Adrenal gland (tissue), 12 donors: ENCODE data around the gene ERC1. TPM values are rescaled to one million over a fixed set of nuclear protein-coding genes. Genes with fewer than 3 reads are reported as not detected.

Source experiments
- DNase-seq, 7 donors: peaks; one replicate each; pipeline ENCODE4 v3.0.0-alpha.2; 2019 to 2020
- H3K27ac ChIP-seq, 5 donors: fragments of 200-600 bp; sonication (generic) in 4 of 5; 1 replicate in 3 of 5; 2 replicates in 2 of 5; pipeline versions ENCODE4 v1.5.1 to v1.8.0; 2016 to 2020; ENCODE audit warnings: mild to moderate bottlenecking in 1 of 5
- H3K27me3 ChIP-seq: fragments of 200-600 bp; 2 replicates; pipeline ENCODE4 v1.8.0; 2021
- H3K36me3 ChIP-seq, 2 donors: fragments of 200-600 bp; replicated peaks in 1 of 2; 1 replicate in 1 of 2; 2 replicates in 1 of 2; pipeline versions ENCODE4 v1.5.1 to v1.8.0; 2018 to 2022
- H3K4me1 ChIP-seq, 2 donors: fragments of 200-600 bp; replicated peaks in 1 of 2; 1 replicate in 1 of 2; 2 replicates in 1 of 2; pipeline versions ENCODE4 v1.5.1 to v1.8.0; 2018 to 2021
- H3K4me3 ChIP-seq, 4 donors: fragments of 200-600 bp; sonication (generic) in 3 of 4; one replicate each; pipeline ENCODE4 v1.5.1; 2016 to 2018
- H3K9me3 ChIP-seq, 3 donors: fragments of 200-600 bp; sonication (generic) in 1 of 3; replicated peaks in 1 of 3; 1 replicate in 2 of 3; 2 replicates in 1 of 3; pipeline versions ENCODE4 v1.5.1 to v1.8.0; 2016 to 2021
- POLR2A ChIP-seq, 2 donors: fragments of 450-650 bp; IDR thresholded peaks; one replicate each; pipeline ENCODE4 v1.6.1; 2017; ENCODE audit warnings: antibody characterized with exemption in 2 of 2, mild to moderate bottlenecking in 2 of 2, moderate library complexity in 1 of 2
- WGBS, 4 donors: extraction: QIAGEN DNeasy Blood & Tissue Kit in 2 of 4; methylation state at CpG; one replicate each; pipeline versions ENCODE4 v1.1.5 to v1.1.7; 2013 to 2017; 5-methylcytosine and 5-hydroxymethylcytosine counted together
- intact Hi-C, 2 donors: fragments of 100-400 bp; cut with DNase I; formaldehyde crosslinking; loops; one replicate each; pipeline versions ENCODE4 v1.14.1 to v1.15.0; 2022 to 2023
- polyA plus RNA-seq, 3 donors: library from polyadenylated mRNA; stranded (reverse); fragments of 200-250 nt in 2 of 3; fragments of 350-450 nt in 1 of 3; fragmentation: Illumina TruSeq in 1 of 3; extraction: RNeasy Lipid Tissue Mini Kit (QIAGEN cat#74804) in 1 of 3; gene quantifications; one replicate each; pipeline ENCODE4 v1.2.3, GENCODE V29; 2013 to 2014
- total RNA-seq, 9 donors: library from RNA; depleted of rRNA in 4 of 9; stranded (reverse); fragments of >200 nt in 4 of 9; fragments of 120-200 nt in 1 of 9; fragmentation: NEBNext Ultra II Directional in 1 of 9; extraction: Animal tissue kit (Norgen Biotek cat#: 25700) in 1 of 9; gene quantifications; one replicate each; pipeline versions ENCODE4 v1.1.0 to v1.2.4, GENCODE V29; 2013 to 2023
- TF ChIP-seq, protein P1 (sequence below), 6 experiments: fragments of 450-650 bp in 4 of 6; fragments of 200-600 bp in 2 of 6; sonication (generic) in 1 of 6; IDR thresholded peaks; 1 replicate in 5 of 6; 2 replicates in 1 of 6; pipeline versions ENCODE4 v1.5.1 to v1.8.0; 2016 to 2021; ENCODE audit warnings: antibody characterized with exemption in 6 of 6, mild to moderate bottlenecking in 2 of 6, moderate library complexity in 1 of 6
- donor health status: healthy with polysubstance abuse.
- donor health status: Bipolar disorder and iron deficiency.
- donor health status: DM: yes; HTN: yes; CAD: no.
- donor health status: DM: no; HTN: no; CAD: no.
- donor health status: DM: no; HTN: no; CAD: no.
- donor health status: DM: yes; HTN: yes; CAD: no.

Gene ERC1
- total and polyA plus RNA-seq, 12 donors: 4.1 to 79.5 (median 40.2) TPM

- Histone ChIP-seq H3K36me3 (no peaks in the 10 kb centered on the region), H3K27ac (no peak overlapping the region), H3K4me3 (no peak overlapping the region), H3K27me3 (no peaks in the 10 kb centered on the region), H3K4me1 (no peaks in the 10 kb centered on the region), H3K9me3 (no peaks in the 10 kb centered on the region)
- no peak for DNase-seq
- intact Hi-C loops: no loop called here
- WGBS, 4 donors: 93 to 99% (median 97%) methylated on average over 4 of the region's 4 CpGs
- TF ChIP-seq, protein P1, sequence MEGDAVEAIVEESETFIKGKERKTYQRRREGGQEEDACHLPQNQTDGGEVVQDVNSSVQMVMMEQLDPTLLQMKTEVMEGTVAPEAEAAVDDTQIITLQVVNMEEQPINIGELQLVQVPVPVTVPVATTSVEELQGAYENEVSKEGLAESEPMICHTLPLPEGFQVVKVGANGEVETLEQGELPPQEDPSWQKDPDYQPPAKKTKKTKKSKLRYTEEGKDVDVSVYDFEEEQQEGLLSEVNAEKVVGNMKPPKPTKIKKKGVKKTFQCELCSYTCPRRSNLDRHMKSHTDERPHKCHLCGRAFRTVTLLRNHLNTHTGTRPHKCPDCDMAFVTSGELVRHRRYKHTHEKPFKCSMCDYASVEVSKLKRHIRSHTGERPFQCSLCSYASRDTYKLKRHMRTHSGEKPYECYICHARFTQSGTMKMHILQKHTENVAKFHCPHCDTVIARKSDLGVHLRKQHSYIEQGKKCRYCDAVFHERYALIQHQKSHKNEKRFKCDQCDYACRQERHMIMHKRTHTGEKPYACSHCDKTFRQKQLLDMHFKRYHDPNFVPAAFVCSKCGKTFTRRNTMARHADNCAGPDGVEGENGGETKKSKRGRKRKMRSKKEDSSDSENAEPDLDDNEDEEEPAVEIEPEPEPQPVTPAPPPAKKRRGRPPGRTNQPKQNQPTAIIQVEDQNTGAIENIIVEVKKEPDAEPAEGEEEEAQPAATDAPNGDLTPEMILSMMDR (IDR thresholded peaks at IDR 0.05): no peak
- no peak for TF ChIP-seq POLR2A (IDR thresholded peaks at IDR 0.05)
Measured at GRCh38 chr12:1297639-1298175, 306.7 kb downstream of the ERC1 start.

DNA sequence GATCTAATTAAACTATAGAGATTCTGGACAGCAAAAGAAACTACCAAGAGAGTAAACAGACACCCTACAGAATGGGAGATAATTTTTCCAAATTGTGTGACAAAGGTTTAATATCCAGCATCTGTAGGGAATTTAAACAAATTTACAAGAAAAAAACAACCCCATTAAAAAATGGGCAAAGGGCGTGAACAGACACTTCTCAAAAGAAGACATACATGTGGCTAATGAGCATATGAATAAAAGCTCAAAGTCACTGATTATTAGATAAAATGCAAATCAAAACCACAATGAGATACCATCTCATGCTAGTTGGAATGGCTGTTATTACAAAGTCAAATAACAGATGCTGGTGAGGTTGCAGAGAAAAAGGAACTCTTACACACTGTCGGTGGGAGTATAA lies 309.4 kb downstream of the ERC1 start:
- no peaks in the 10 kb centered on the region for H3K9me3 ChIP-seq
- no peak overlapping the region for H3K4me3 ChIP-seq
- intact Hi-C loops: no loop called here
- H3K36me3 ChIP-seq: no peaks in the 10 kb centered on the region
- 93 to 98% (median 96%) methylated on average over 2 of the region's 2 CpGs for WGBS, 4 donors
- no peaks in the 10 kb centered on the region for H3K27me3 ChIP-seq
- no peak overlapping the region for H3K27ac ChIP-seq
- TF ChIP-seq POLR2A (IDR thresholded peaks at IDR 0.05): no peak
- TF ChIP-seq, protein P1 (IDR thresholded peaks at IDR 0.05): no peak
- no peak for DNase-seq
- H3K4me1 ChIP-seq: peaks cover 0 to 2% of the 10 kb centered on the region in 2 donors

GRCh38 chr12:1302201-1302870 lies 311.3 kb downstream of the ERC1 start:
- no peaks in the 10 kb centered on the region for H3K9me3 ChIP-seq
- no peak overlapping the region for H3K27ac ChIP-seq
- no peaks in the 10 kb centered on the region for H3K36me3 ChIP-seq
- WGBS, 4 donors: 91 to 97% (median 96%) methylated on average over 7 of the region's 7 CpGs
- intact Hi-C loops: no loop called here
- H3K4me3 ChIP-seq: no peak overlapping the region
- H3K27me3 ChIP-seq: no peaks in the 10 kb centered on the region
- TF ChIP-seq POLR2A (IDR thresholded peaks at IDR 0.05): no peak
- TF ChIP-seq, protein P1 (IDR thresholded peaks at IDR 0.05): no peak
- H3K4me1 ChIP-seq: peaks cover 0 to 20% of the 10 kb centered on the region in 2 donors
- DNase-seq: no peak

DNA sequence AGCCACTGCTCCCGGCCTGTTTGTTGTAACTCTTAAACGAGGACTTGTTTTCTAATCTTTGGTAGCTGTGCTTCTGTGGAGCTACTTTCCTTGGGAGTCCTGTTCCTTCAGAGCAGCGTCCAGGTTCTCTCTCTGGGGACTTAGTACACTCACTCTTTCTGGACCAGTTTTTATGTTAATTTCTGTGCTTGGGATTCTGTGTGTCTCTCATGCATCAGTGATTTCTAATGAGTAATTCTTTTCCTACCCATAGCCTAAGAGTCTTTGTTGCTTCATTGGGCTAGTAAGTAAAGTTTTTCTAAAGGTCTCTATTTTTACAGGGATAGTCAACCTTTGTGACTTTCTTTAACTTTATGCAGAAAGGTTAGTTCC lies 314.0 kb downstream of the ERC1 start:
- no peaks in the 10 kb centered on the region for H3K27me3 ChIP-seq
- no peak overlapping the region for H3K4me3 ChIP-seq
- H3K9me3 ChIP-seq: no peaks in the 10 kb centered on the region
- peak overlapping the region in 2 of 5 donors; percentile 19 to 26 for H3K27ac ChIP-seq
- intact Hi-C loops: no loop called here
- TF ChIP-seq, protein P1 (IDR thresholded peaks at IDR 0.05): no peak
- no peak for TF ChIP-seq POLR2A (IDR thresholded peaks at IDR 0.05)
- no peaks in the 10 kb centered on the region for H3K36me3 ChIP-seq
- WGBS, 4 donors: 85 to 95% (median 94%) methylated on average over 3 of the region's 3 CpGs
- DNase-seq: no peak
- H3K4me1 ChIP-seq: peaks cover 0 to 35% of the 10 kb centered on the region in 2 donors
